Measurements from ENCODE around the gene ARHGDIA.
A peak's percentile ranks its signal among the peaks of the same experiment; 100 is the strongest.

ARHGDIA gene

GRCh38 chr17:81838753-81839255 is 32.3 kb downstream of the ARHGDIA start:
- H3K9me3 ChIP-seq (ENCODE audit: control insufficient read depth in 5 of 5, low read length in 5 of 5): no peaks in the 10 kb centered on the region
- H3K36me3 ChIP-seq (ENCODE audit: control insufficient read depth in 5 of 5, insufficient read depth in 5 of 5, low read length in 5 of 5): peaks cover 0 to 16% (median 13%) of the 10 kb centered on the region in 5 donors
- H3K9ac ChIP-seq (ENCODE audit: low read length in 5 of 5): no peak overlapping the region
- H3K4me1 ChIP-seq (ENCODE audit: control insufficient read depth in 5 of 5, insufficient read depth in 5 of 5, low read length in 5 of 5): peaks cover 0 to 14% (median 4%) of the 10 kb centered on the region in 5 donors
- no peak overlapping the region for H3K27ac ChIP-seq (ENCODE audit: low read depth, low read length)
- H3K27me3 ChIP-seq (ENCODE audit: control insufficient read depth in 5 of 5, insufficient read depth in 4 of 5, low read length in 5 of 5): no peaks in the 10 kb centered on the region
- no peak overlapping the region for H3K4me3 ChIP-seq (ENCODE audit: low read depth in 1 of 5, low read length in 5 of 5)

DNA sequence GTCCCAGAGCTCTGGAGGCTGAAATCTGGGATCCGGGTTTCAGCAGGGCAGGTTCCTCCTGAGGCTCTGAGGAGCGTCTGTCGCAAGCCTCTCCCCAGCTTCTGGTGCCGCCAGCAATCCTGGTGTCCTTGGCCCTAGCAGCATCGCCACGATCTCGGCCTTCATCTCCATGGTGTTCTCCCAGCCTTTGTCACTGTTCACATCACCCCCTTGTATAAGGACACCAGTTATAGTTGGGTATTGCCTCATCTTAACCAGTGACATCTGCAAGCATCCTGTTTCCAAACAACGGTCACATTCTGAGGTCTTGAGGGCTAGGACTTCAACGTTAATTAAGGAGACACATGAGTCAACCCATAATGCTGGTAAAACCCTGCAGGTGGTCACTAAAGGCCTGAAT is 33.5 kb downstream of the ARHGDIA start:
- Histone ChIP-seq H3K4me3 (ENCODE audit: low read depth in 1 of 5, low read length in 5 of 5) (no peak overlapping the region), H3K9ac (ENCODE audit: low read length in 5 of 5) (no peak overlapping the region), H3K4me1 (ENCODE audit: control insufficient read depth in 5 of 5, insufficient read depth in 5 of 5, low read length in 5 of 5) (peaks cover 0 to 13% (median 11%) of the 10 kb centered on the region in 5 donors), H3K36me3 (ENCODE audit: control insufficient read depth in 5 of 5, insufficient read depth in 5 of 5, low read length in 5 of 5) (peaks cover 0 to 4% (median 2%) of the 10 kb centered on the region in 5 donors), H3K9me3 (ENCODE audit: control insufficient read depth in 5 of 5, low read length in 5 of 5) (no peaks in the 10 kb centered on the region), H3K27ac (ENCODE audit: low read depth, low read length) (no peak overlapping the region), H3K27me3 (ENCODE audit: control insufficient read depth in 5 of 5, insufficient read depth in 4 of 5, low read length in 5 of 5) (no peaks in the 10 kb centered on the region)

DNA sequence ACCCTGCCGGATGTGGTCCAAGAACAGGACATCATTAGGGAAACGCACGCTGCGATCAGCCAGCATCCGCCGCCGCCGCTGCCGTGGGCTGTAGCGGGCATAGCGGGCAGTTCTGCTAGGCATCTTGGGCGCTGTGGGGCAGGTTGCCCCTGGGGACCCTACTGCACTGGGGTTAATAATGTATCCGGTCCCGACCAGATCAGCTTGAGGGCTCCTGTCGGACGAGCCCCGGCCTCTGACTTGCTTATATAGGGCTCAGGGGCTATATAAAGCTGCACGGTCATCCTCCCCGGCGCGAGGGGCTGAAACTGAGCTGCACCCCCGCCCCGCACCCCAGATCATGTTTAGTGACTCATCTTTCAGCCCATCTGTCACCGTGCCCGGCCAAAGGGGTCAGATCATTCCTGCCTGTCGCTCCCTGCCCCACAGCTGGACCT is 36.3 kb downstream of the ARHGDIA start, which contains the start of gene PPP1R27:
PPP1R27 (minus strand) TSS at position 220 of the 437 bp plus-strand sequence; CDS start at position 123, 97 bp downstream.
- Histone ChIP-seq H3K27me3 (ENCODE audit: control insufficient read depth in 5 of 5, insufficient read depth in 4 of 5, low read length in 5 of 5) (no peaks in the 10 kb centered on the region), H3K4me1 (ENCODE audit: control insufficient read depth in 5 of 5, insufficient read depth in 5 of 5, low read length in 5 of 5) (peaks cover 7 to 28% (median 25%) of the 10 kb centered on the region in 5 donors), H3K9me3 (ENCODE audit: control insufficient read depth in 5 of 5, low read length in 5 of 5) (no peaks in the 10 kb centered on the region), H3K36me3 (ENCODE audit: control insufficient read depth in 5 of 5, insufficient read depth in 5 of 5, low read length in 5 of 5) (peaks cover 0 to 3% (median 0%) of the 10 kb centered on the region in 5 donors), H3K27ac (ENCODE audit: low read depth, low read length) (no peak within 1 kb of the TSS), H3K9ac (ENCODE audit: low read length in 5 of 5) (peak within 1 kb of the TSS in 4 of 5 donors; percentile 64 to 83 (median 76)), H3K4me3 (ENCODE audit: low read depth in 1 of 5, low read length in 5 of 5) (peak within 1 kb of the TSS; percentile 26 to 70 (median 61))

GRCh38 chr17:81833921-81834830 is 37.0 kb downstream of the ARHGDIA start:
- Histone ChIP-seq H3K36me3 (ENCODE audit: control insufficient read depth in 5 of 5, insufficient read depth in 5 of 5, low read length in 5 of 5) (peaks cover 0 to 5% (median 0%) of the 10 kb centered on the region in 5 donors), H3K9ac (ENCODE audit: low read length in 5 of 5) (peak overlapping the region in 4 of 5 donors; percentile 64 to 83 (median 76)), H3K27ac (ENCODE audit: low read depth, low read length) (peak overlapping the region; percentile 65), H3K4me1 (ENCODE audit: control insufficient read depth in 5 of 5, insufficient read depth in 5 of 5, low read length in 5 of 5) (peaks cover 7 to 28% (median 25%) of the 10 kb centered on the region in 5 donors), H3K4me3 (ENCODE audit: low read depth in 1 of 5, low read length in 5 of 5) (peak overlapping the region; percentile 26 to 70 (median 61)), H3K9me3 (ENCODE audit: control insufficient read depth in 5 of 5, low read length in 5 of 5) (no peaks in the 10 kb centered on the region), H3K27me3 (ENCODE audit: control insufficient read depth in 5 of 5, insufficient read depth in 4 of 5, low read length in 5 of 5) (no peaks in the 10 kb centered on the region)

GRCh38 chr17:81833160-81833920 is 37.8 kb downstream of the ARHGDIA start, which contains the start of gene MCRIP1:
Gene MCRIP1, minus strand, starts transcription at chr17:81833291. Its CDS starts 8,785 bp downstream, at chr17:81824506.
- Histone ChIP-seq H3K27ac (ENCODE audit: low read depth, low read length) (peak within 1 kb of the TSS; percentile 70), H3K9me3 (ENCODE audit: control insufficient read depth in 5 of 5, low read length in 5 of 5) (no peaks in the 10 kb centered on the region), H3K4me1 (ENCODE audit: control insufficient read depth in 5 of 5, insufficient read depth in 5 of 5, low read length in 5 of 5) (peaks cover 7 to 34% (median 28%) of the 10 kb centered on the region in 5 donors), H3K9ac (ENCODE audit: low read length in 5 of 5) (peak within 1 kb of the TSS; percentile 26 to 93 (median 86)), H3K4me3 (ENCODE audit: low read depth in 1 of 5, low read length in 5 of 5) (peak within 1 kb of the TSS; percentile 72 to 81 (median 77)), H3K27me3 (ENCODE audit: control insufficient read depth in 5 of 5, insufficient read depth in 4 of 5, low read length in 5 of 5) (no peaks in the 10 kb centered on the region), H3K36me3 (ENCODE audit: control insufficient read depth in 5 of 5, insufficient read depth in 5 of 5, low read length in 5 of 5) (peaks cover 0 to 5% (median 0%) of the 10 kb centered on the region in 5 donors)

- peak overlapping the region; percentile 72 to 81 (median 77) for H3K4me3 ChIP-seq (ENCODE audit: low read depth in 1 of 5, low read length in 5 of 5)
- peak overlapping the region; percentile 70 for H3K27ac ChIP-seq (ENCODE audit: low read depth, low read length)
- peaks cover 7 to 37% (median 31%) of the 10 kb centered on the region in 5 donors for H3K4me1 ChIP-seq (ENCODE audit: control insufficient read depth in 5 of 5, insufficient read depth in 5 of 5, low read length in 5 of 5)
- peaks cover 0 to 5% (median 0%) of the 10 kb centered on the region in 5 donors for H3K36me3 ChIP-seq (ENCODE audit: control insufficient read depth in 5 of 5, insufficient read depth in 5 of 5, low read length in 5 of 5)
- H3K27me3 ChIP-seq (ENCODE audit: control insufficient read depth in 5 of 5, insufficient read depth in 4 of 5, low read length in 5 of 5): no peaks in the 10 kb centered on the region
- H3K9me3 ChIP-seq (ENCODE audit: control insufficient read depth in 5 of 5, low read length in 5 of 5): no peaks in the 10 kb centered on the region
- peak overlapping the region in 4 of 5 donors; percentile 62 to 93 (median 88) for H3K9ac ChIP-seq (ENCODE audit: low read length in 5 of 5)
These were observed 38.5 kb downstream of the ARHGDIA start for GRCh38 chr17:81832608-81833159.

- Histone ChIP-seq H3K36me3 (ENCODE audit: control insufficient read depth in 5 of 5, insufficient read depth in 5 of 5, low read length in 5 of 5) (peaks cover 0 to 5% (median 0%) of the 10 kb centered on the region in 5 donors), H3K9me3 (ENCODE audit: control insufficient read depth in 5 of 5, low read length in 5 of 5) (no peaks in the 10 kb centered on the region), H3K4me3 (ENCODE audit: low read depth in 1 of 5, low read length in 5 of 5) (peak overlapping the region; percentile 72 to 81 (median 77)), H3K27ac (ENCODE audit: low read depth, low read length) (peak overlapping the region; percentile 70), H3K27me3 (ENCODE audit: control insufficient read depth in 5 of 5, insufficient read depth in 4 of 5, low read length in 5 of 5) (no peaks in the 10 kb centered on the region), H3K9ac (ENCODE audit: low read length in 5 of 5) (peak overlapping the region; percentile 26 to 93 (median 86)), H3K4me1 (ENCODE audit: control insufficient read depth in 5 of 5, insufficient read depth in 5 of 5, low read length in 5 of 5) (peaks cover 7 to 37% (median 31%) of the 10 kb centered on the region in 5 donors)
These were observed 39.1 kb downstream of the ARHGDIA start for GRCh38 chr17:81831957-81832607.

GRCh38 chr17:81831563-81831956 is 39.6 kb downstream of the ARHGDIA start:
- H3K9ac ChIP-seq (ENCODE audit: low read length in 5 of 5): peak overlapping the region in 3 of 5 donors; percentile 26 to 91 (median 86)
- no peaks in the 10 kb centered on the region for H3K9me3 ChIP-seq (ENCODE audit: control insufficient read depth in 5 of 5, low read length in 5 of 5)
- peaks cover 7 to 37% (median 31%) of the 10 kb centered on the region in 5 donors for H3K4me1 ChIP-seq (ENCODE audit: control insufficient read depth in 5 of 5, insufficient read depth in 5 of 5, low read length in 5 of 5)
- H3K27ac ChIP-seq (ENCODE audit: low read depth, low read length): peak overlapping the region; percentile 70
- peaks cover 0 to 5% (median 0%) of the 10 kb centered on the region in 5 donors for H3K36me3 ChIP-seq (ENCODE audit: control insufficient read depth in 5 of 5, insufficient read depth in 5 of 5, low read length in 5 of 5)
- H3K27me3 ChIP-seq (ENCODE audit: control insufficient read depth in 5 of 5, insufficient read depth in 4 of 5, low read length in 5 of 5): no peaks in the 10 kb centered on the region
- peak overlapping the region in 3 of 5 donors; percentile 72 to 81 (median 77) for H3K4me3 ChIP-seq (ENCODE audit: low read depth in 1 of 5, low read length in 5 of 5)

DNA sequence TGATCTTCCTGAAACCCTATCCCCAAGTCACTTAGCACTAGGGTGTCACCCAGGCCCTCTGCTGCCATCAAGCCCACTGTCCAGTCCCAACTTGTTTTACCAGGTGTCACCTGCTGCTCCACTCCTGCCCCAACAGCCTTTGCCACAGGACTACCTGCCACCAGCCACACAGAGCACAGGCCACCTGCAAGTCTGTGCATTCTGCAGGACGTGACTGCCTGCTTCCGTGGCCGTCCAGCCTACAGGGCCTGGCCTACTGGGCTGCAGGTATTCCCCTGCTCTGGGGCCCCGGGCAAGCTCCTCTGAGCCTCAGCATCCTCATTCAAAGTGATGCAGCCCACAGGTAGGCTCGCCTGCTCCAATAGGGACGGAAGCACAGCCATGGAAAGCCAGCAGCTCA is 41.3 kb downstream of the ARHGDIA start:
- no peaks in the 10 kb centered on the region for H3K9me3 ChIP-seq (ENCODE audit: control insufficient read depth in 5 of 5, low read length in 5 of 5)
- peaks cover 0 to 7% (median 0%) of the 10 kb centered on the region in 5 donors for H3K36me3 ChIP-seq (ENCODE audit: control insufficient read depth in 5 of 5, insufficient read depth in 5 of 5, low read length in 5 of 5)
- no peak overlapping the region for H3K27ac ChIP-seq (ENCODE audit: low read depth, low read length)
- no peaks in the 10 kb centered on the region for H3K27me3 ChIP-seq (ENCODE audit: control insufficient read depth in 5 of 5, insufficient read depth in 4 of 5, low read length in 5 of 5)
- peaks cover 9 to 47% (median 38%) of the 10 kb centered on the region in 5 donors for H3K4me1 ChIP-seq (ENCODE audit: control insufficient read depth in 5 of 5, insufficient read depth in 5 of 5, low read length in 5 of 5)
- H3K4me3 ChIP-seq (ENCODE audit: low read depth in 1 of 5, low read length in 5 of 5): no peak overlapping the region
- peak overlapping the region in 1 of 5 donors; percentile 10 for H3K9ac ChIP-seq (ENCODE audit: low read length in 5 of 5)

Measured in subcutaneous abdominal adipose tissue (tissue), 5 donors.